Activated T-cell treated with anti-CD3 and anti-CD28 coated beads, Interleukin-2, amount 50 U/mL, for 1 hour (primary cell): Measurements from ENCODE around the gene HOXB13.

Experiments
- DNase-seq: peaks from one replicate; pipeline ENCODE4 v3.0.0-alpha.2; 2020

The HOXB13 gene

DNA sequence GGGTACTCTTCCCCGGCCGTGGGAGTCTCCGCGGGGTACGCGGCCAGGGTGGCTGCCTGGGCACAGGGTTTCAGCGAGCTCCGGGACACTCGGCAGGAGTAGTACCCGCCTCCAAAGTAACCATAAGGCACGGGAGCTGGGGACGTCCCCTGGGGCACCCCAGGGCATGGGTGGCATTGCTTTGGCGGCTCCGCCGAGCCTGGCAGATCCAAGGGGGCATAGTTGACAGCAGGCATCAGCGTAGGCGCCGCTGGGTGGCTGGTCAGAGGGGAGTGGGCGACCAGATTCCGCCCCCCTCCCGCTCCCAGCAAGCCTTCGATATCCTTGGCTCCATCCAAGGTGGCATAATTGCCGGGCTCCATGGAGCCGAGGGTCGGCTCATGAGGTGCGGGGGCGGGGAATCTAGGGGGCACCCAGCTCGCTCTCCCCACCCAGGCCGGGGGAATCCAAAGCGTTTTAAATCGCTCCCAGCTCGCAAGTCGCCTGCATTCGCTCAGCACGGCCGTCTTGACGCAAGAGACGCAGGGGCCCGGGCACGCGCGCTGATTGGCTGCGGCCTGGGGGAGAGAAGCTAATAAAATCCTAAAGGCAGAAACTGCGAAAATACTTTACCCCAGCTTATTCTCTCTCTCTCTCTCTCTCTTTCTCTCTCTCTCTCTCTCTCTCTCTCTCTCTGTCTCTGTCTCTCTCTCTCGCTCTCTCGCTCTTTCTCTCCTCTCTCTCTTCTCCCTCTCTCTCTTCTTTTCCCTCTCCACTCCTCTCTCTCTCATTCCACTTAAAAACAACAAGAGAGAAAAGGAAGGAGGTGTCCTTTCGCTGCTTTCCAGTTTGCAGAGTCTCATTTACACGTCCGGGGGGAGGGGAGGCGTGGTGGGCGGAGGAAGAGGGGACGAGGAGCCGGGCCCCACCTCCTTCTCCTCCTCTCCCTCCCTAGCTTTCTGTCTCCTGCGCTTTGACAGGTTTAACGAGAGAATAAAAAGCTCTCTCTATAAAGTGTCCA is at the start of gene HOXB13:
Gene HOXB13 (minus strand): TSS at position 519 of the 1,000 bp plus-strand sequence. CDS start 157 bp downstream, at position 362.
- DNase-seq, result no peak

GRCh38 chr17:48776602-48777001 is 48.1 kb upstream of the HOXB13 start:
- no peak for DNase-seq

DNA sequence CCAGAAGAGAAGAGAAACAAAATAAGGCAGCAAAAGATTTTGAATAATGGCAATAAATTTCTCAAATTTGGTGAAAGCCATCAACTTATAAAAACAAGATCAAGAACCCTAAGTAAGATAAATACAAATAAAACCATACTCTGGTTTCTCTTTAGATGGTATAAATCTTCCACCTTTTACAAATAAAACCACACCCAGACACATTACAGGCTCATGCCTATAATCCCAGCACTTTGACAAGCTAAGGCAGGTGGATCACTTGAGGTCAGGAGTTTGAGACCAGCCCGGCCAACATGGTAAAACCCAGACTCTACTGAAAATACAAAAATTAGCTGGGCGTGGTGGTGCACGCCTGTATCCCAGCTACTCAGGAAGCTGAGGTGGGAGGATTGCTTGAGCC is 44.7 kb upstream of the HOXB13 start:
- DNase-seq, result no peak

DNA sequence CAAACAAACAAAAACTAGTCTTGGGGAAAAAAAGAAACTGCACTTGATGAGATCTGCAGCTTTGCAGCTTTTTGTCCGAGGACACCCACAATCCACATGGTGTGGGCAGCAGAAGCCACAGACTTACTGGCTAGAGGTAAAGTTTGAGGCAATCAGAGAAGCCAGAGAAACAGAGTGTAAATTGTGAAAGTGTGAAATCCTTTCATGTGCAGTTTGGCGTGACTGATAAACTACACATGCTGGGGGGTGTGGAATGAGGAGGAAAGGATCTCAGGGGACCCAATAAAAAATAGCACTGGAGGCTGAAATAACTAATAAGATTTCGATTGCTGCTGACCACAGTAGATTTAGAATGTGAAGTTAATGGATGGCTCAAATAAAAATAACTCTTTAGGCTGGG is 42.4 kb upstream of the HOXB13 start:
- no peak for DNase-seq

GRCh38 chr17:48769009-48769675 is 40.6 kb upstream of the HOXB13 start:
- no peak for DNase-seq

DNA sequence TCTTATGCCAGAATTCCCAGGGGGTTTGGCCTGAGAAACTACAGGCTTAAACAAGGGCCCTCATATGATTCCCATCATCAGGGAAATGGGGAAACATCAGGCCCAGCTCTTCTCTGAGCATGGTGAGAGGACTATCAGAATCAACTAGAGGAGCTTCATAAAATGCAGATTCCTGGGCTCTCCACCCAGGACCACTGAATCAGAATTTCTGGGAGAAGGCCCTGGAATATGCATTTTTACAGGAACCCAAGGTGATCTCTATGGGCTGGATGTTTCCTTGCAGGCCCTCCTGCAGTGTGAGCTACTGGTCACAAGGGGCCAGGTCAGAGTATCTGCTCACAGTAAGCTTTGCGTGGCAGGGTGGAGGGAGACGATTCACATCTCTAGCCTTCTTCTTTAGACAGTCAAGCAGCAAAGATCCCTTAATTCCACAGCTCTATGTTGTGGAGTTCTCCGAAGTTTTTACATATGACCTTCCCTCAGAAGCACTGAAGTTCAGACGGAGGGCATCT is 38.8 kb upstream of the HOXB13 start:
- DNase-seq, result no peak

DNA sequence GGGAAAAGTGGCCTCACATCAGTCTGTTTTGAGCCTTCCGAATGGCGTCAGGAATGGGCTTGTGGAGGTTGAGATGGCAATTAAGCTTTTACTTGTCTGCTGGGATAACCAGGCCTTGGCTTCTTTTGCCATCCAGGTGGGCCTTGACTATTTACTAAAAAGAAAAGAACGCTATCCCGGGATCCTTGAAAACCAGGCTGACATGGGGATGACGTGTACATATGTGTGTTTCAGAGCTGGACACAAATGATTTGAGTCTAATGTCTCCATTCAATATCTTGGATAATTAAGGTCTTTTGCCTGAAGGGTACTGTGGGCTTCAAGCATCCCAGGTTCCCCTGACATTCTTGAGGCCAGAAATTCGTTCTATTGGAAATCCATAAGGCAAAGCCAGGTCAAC is 32.6 kb upstream of the HOXB13 start:
- no peak for DNase-seq

DNA sequence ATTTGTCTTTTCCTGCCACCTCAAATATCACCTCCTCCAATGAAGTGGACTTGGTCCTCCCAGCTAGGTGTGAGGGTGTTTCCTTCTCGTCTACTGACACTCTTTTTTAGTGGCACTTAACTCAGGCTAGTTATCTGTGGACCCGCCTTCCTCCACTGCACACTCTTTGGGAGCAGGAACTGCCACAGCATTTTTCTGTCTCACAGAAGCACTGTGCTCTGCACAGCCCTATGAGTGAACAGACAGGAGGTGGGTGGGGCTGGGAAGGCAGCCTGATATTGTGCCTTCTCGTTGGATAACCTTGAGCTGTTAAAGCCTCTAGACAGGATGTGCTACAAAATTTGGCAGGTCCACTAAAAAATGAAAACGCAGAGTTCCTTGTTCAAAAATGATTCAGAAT is 31.9 kb upstream of the HOXB13 start:
- no peak for DNase-seq

GRCh38 chr17:48759288-48759687 is 30.7 kb upstream of the HOXB13 start:
- no peak for DNase-seq

GRCh38 chr17:48757524-48757961 is 29.0 kb upstream of the HOXB13 start:
- DNase-seq, result no peak

- DNase-seq, result no peak
Observed at GRCh38 chr17:48756830-48757251, 28.3 kb upstream of the HOXB13 start.

DNA sequence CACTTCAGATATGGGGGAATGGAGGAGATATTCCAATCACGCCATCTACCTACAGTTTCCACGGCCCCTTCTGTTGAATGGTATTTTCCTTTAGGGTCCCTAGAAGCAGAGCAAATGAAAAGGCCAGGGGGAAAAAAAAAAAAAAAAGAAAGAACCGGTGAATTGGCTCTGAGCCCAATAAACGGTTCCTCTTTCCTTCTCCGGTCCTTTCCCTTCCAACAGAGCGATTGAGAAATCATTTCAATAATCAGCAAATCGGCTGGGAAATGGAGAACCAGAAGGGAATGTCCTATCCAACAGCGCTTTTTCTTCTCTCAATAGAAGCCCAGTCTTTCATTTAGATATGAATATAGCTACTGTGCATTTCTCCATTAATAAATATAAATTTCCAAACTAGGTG is 26.8 kb upstream of the HOXB13 start:
- no peak for DNase-seq

DNA sequence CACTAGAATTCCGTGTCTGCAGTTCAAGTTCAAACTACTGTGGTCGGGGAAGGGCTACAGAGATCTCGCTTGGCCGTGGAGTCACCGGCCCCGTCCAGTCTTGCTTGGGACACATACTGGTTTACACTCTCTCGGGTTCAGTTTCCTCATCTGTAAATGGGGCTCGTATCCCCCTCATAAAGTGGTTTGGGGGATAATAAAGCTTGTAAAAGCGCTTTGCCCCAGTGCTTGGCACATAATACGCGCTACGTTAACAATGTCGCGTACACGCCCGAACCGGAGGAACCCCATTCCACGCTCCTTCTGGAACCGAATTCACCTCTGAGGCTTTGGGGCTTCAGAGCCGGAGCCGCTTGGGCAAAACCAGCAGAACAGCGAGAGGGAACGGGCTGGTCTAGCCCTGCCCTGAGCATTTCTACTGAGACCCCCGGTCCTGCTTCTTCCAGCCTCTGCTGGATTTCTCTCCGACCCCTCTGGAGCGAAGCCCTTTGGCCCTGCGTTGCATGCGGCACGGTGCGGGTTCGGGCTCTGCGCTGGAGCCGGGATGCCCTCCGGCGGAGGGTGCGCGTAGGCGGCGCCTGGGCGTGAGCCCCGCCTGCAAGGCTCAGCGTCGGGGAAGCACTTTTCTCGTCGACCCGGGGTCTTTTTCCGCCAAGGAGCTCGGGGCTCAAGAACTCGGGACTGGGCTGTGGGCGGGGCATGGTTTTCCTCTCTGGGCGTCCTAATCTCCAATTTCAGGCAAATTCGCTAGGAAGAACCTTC is 26.1 kb upstream of the HOXB13 start:
- no peak for DNase-seq

DNA sequence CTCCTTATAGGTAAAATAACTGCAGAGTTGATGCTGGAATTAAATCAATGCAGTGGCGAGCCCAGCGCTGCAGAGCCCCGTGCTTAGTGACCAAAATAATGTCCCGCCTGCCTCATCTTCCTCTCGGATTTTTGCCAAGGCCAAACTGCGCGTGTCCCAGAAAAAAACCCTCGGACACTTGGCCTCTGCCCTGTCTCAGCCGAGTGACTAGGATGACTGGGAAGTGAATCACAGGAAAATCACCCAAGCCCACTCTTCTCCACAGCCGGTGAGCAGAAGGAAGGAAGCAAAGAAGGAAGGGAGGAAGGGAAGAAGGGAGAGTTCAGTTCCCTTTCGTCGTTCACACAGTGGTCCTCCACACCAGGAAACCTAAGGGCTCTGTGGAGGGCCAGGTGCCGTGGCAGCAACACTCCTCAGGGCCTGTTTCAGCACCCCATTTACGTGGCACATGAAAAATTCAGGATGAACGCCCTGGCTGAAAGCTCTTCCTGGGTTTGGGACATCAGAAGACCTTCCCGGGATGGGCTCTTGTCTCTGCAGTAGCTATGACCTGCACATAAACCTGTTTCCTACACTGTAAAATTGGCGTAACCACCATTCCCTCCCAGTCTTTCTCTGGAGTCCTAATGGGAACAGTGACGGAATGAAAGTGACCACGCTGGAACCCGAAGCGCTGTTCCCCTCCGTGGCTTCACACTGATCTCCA is 25.4 kb upstream of the HOXB13 start:
- DNase-seq, result no peak

- no peak for DNase-seq
Observed at GRCh38 chr17:48752399-48753288, 24.1 kb upstream of the HOXB13 start.

- DNase-seq, result no peak
Observed at GRCh38 chr17:48751733-48752398, 23.3 kb upstream of the HOXB13 start.

- no peak for DNase-seq
Observed at GRCh38 chr17:48751172-48751571, 22.6 kb upstream of the HOXB13 start.

DNA sequence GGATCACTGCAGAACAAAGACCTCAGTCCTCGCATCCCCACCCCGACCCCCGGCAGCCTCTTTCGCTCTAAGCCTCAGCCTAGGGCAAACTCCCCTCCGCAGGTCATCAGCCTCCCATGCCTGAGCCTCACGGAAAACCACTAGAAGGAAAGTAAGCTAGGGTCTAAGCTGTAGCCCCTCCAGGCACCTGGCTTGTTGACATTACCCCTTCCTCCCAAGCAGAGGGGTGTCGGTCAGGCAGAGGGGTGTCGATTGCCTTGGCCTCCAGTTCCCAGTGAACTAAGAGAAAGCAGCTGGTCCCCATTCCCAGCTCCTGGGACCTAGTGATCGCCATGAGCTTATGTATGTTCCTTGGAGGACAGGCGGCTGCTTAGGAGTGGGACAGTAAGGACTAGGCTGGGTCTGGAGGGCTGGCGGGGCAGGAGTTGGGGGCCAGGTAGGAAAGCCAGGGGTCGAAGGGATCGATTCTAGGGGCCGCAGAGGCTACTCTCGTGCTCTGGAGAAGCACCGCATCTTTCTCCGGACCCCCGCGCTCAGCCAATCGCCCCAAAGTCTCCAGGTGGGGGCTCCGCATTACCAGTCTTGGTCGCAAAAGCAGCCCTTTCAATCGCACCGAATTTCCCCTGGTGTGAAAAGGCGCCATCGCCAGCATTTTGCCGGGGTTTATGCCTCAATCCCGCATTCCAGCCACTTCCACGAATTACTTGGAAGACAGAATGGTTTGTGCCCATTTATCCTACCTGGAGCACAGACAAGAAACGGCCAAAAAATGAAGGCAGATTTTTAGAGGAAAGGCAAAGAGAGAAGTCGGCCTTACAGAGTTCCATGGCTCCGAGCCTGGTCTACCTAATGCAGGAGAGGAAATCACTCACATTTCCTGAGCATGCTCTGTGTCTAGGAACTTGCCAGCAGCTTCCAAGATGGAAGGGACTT is 21.3 kb upstream of the HOXB13 start:
- DNase-seq, result no peak
